H9 (cell line): ENCODE measurements around the gene CCDC69. TPM values are rescaled to one million over a fixed set of nuclear protein-coding genes. Genes with fewer than 3 reads are reported as not detected.

ENCODE experiments used
- DNase-seq: peaks from one replicate; pipeline ENCODE4 v3.0.0-alpha.2; 2017
- H2AFZ ChIP-seq: one replicate; pipeline ENCODE4 v1.6.1; 2013; ENCODE audit warnings: mild to moderate bottlenecking, low read length, control low read depth, moderate library complexity
- H2AK5ac ChIP-seq: 2 replicates; pipeline ENCODE4 v1.6.1; 2013; ENCODE audit warnings: low read length, control low read depth, mixed read lengths; ENCODE audit not compliant: insufficient read length
- H2BK120ac ChIP-seq: one replicate; pipeline ENCODE4 v1.6.1; 2013; ENCODE audit warnings: low read depth, mild to moderate bottlenecking, low read length, control low read depth, inconsistent platforms; ENCODE audit not compliant: poor library complexity, severe bottlenecking
- H2BK12ac ChIP-seq: 2 replicates; pipeline ENCODE4 v1.6.1; 2013; ENCODE audit warnings: low read length, control low read depth, mixed read lengths, low read depth; ENCODE audit not compliant: insufficient read length
- H2BK15ac ChIP-seq: 2 replicates; pipeline ENCODE4 v1.6.1; 2013; ENCODE audit warnings: low read depth, low read length, control low read depth
- H2BK20ac ChIP-seq: one replicate; pipeline ENCODE4 v1.6.1; 2013; ENCODE audit warnings: low read depth, mild to moderate bottlenecking, low read length, control low read depth, inconsistent platforms; ENCODE audit not compliant: poor library complexity, severe bottlenecking
- H2BK5ac ChIP-seq: 2 replicates; pipeline ENCODE4 v1.6.1; 2013; ENCODE audit warnings: low read length, control low read depth, mixed read lengths; ENCODE audit not compliant: insufficient read length
- H3K14ac ChIP-seq: 2 replicates; pipeline ENCODE4 v1.6.1; 2013; ENCODE audit warnings: low read length, control low read depth; ENCODE audit not compliant: insufficient read depth
- H3K18ac ChIP-seq: 2 replicates; pipeline ENCODE4 v1.6.1; 2013; ENCODE audit warnings: low read depth, mild to moderate bottlenecking, mixed read lengths, low read length, control low read depth; ENCODE audit not compliant: insufficient read length
- H3K23ac ChIP-seq: 2 replicates; pipeline ENCODE4 v1.6.1; 2013; ENCODE audit warnings: low read length, control low read depth, mixed read lengths, low read depth; ENCODE audit not compliant: insufficient read length
- H3K23me2 ChIP-seq: 2 replicates; pipeline ENCODE4 v1.6.1; 2013; ENCODE audit warnings: low read depth, mild to moderate bottlenecking, mixed read lengths, low read length, control low read depth; ENCODE audit not compliant: insufficient read length, poor library complexity, severe bottlenecking
- H3K27ac ChIP-seq: 2 replicates; pipeline ENCODE4 v1.5.1; 2013; ENCODE audit warnings: low read length, control low read depth, mixed read lengths, low read depth; ENCODE audit not compliant: insufficient read length
- H3K27me3 ChIP-seq: 2 replicates; pipeline ENCODE4 v1.6.1; 2013; ENCODE audit warnings: low read length, control low read depth, inconsistent platforms; ENCODE audit not compliant: insufficient read depth
- H3K4ac ChIP-seq: 2 replicates; pipeline ENCODE4 v1.6.1; 2013; ENCODE audit warnings: low read depth, mild to moderate bottlenecking, control low read depth, inconsistent platforms, low read length, moderate library complexity
- H3K4me1 ChIP-seq: 2 replicates; pipeline ENCODE4 v1.6.1; 2013; ENCODE audit warnings: low read length, control low read depth, inconsistent platforms; ENCODE audit not compliant: insufficient read depth
- H3K4me2 ChIP-seq: 2 replicates; pipeline ENCODE4 v1.6.1; 2013; ENCODE audit warnings: low read length, control low read depth, mixed read lengths; ENCODE audit not compliant: insufficient read length, insufficient read depth
- H3K56ac ChIP-seq: 2 replicates; pipeline ENCODE4 v1.6.1; 2013; ENCODE audit warnings: low read depth, mild to moderate bottlenecking, mixed read lengths, low read length, control low read depth; ENCODE audit not compliant: insufficient read length
- H3K79me1 ChIP-seq: 2 replicates; pipeline ENCODE4 v1.6.1; 2013; ENCODE audit warnings: low read depth, mild to moderate bottlenecking, moderate library complexity, low read length, control low read depth, inconsistent platforms; ENCODE audit not compliant: insufficient read depth, poor library complexity, severe bottlenecking
- H3K79me2 ChIP-seq: 2 replicates; pipeline ENCODE4 v1.6.1; 2013; ENCODE audit warnings: low read length, control low read depth, inconsistent platforms; ENCODE audit not compliant: insufficient read depth
- H3K9ac ChIP-seq: 2 replicates; pipeline ENCODE4 v1.6.1; 2013; ENCODE audit warnings: low read length, control low read depth, mixed read lengths; ENCODE audit not compliant: insufficient read length; ENCODE audit errors: extremely low read depth
- H3K9me3 ChIP-seq: one replicate; pipeline ENCODE4 v1.6.1; 2013; ENCODE audit warnings: low read depth, low read length, inconsistent platforms; ENCODE audit not compliant: control insufficient read depth
- H3T11ph ChIP-seq: one replicate; pipeline ENCODE4 v1.6.1; 2013; ENCODE audit warnings: mild to moderate bottlenecking, low read length, control low read depth, inconsistent platforms
- H4K20me1 ChIP-seq: one replicate; pipeline ENCODE4 v1.6.1; 2013; ENCODE audit not compliant: control insufficient read depth, insufficient read length, insufficient read depth
- H4K5ac ChIP-seq: 2 replicates; pipeline ENCODE4 v1.6.1; 2013; ENCODE audit warnings: low read depth, mild to moderate bottlenecking, mixed read lengths, low read length, control low read depth; ENCODE audit not compliant: insufficient read length
- H4K8ac ChIP-seq: replicated peaks from 2 replicates; pipeline ENCODE4 v1.6.1; 2013; ENCODE audit warnings: low read length, control low read depth, mixed read lengths, low read depth; ENCODE audit not compliant: insufficient read length
- H4K91ac ChIP-seq: 2 replicates; pipeline ENCODE4 v1.6.1; 2013; ENCODE audit warnings: low read depth, mild to moderate bottlenecking, moderate library complexity, mixed read lengths, low read length, control low read depth; ENCODE audit not compliant: insufficient read length
- H3K27ac Mint-ChIP-seq, 3 experiments: 2 replicates in 2 of 3; 3 replicates in 1 of 3; pipeline ENCODE4 v1.8.0; 2020 to 2021; ENCODE audit warnings: mixed read lengths in 3 of 3, mild to moderate bottlenecking in 1 of 3, moderate library complexity in 1 of 3
- H3K27me3 Mint-ChIP-seq: 2 replicates; pipeline ENCODE4 v1.8.0; 2021; ENCODE audit warnings: low read depth, mild to moderate bottlenecking, moderate library complexity, mixed read lengths
- H3K36me3 Mint-ChIP-seq, 3 experiments: 2 replicates in 2 of 3; 3 replicates in 1 of 3; pipeline ENCODE4 v1.8.0; 2020 to 2021; ENCODE audit warnings: low read depth in 3 of 3, mixed read lengths in 3 of 3; ENCODE audit not compliant: insufficient read depth in 1 of 3
- H3K4me1 Mint-ChIP-seq, 2 experiments: 2 replicates each; pipeline ENCODE4 v1.8.0; 2020; ENCODE audit warnings: mixed read lengths in 2 of 2
- H3K4me3 Mint-ChIP-seq, 2 experiments: 2 replicates in 1 of 2; 3 replicates in 1 of 2; pipeline ENCODE4 v1.8.0; 2020 to 2021; ENCODE audit warnings: mild to moderate bottlenecking in 2 of 2, mixed read lengths in 2 of 2, moderate library complexity in 1 of 2
- H3K9me3 Mint-ChIP-seq, 2 experiments: 2 replicates in 1 of 2; 3 replicates in 1 of 2; pipeline ENCODE4 v1.8.0; 2020; ENCODE audit warnings: mild to moderate bottlenecking in 2 of 2, mixed read lengths in 2 of 2, moderate library complexity in 1 of 2
- CTCF ChIP-seq: fragments of 200-600 bp; sonication (generic); conservative IDR thresholded peaks from 3 replicates; pipeline ENCODE4 v1.8.0; 2021; ENCODE audit warnings: antibody characterized with exemption, mild to moderate bottlenecking
- WGBS: extraction: QIAGEN DNeasy Blood & Tissue Kit; methylation state at CpG from one replicate; pipeline ENCODE4 v1.1.7; 2013; ENCODE audit warnings: missing lambda C conversion rate, low lambda C conversion rate, mixed read lengths; ENCODE audit not compliant: insufficient read length; ENCODE audit errors: extremely low coverage; 5-methylcytosine and 5-hydroxymethylcytosine counted together
- total RNA-seq: library from RNA; stranded (reverse); gene quantifications from 2 replicates; pipeline ENCODE4 v1.2.1, GENCODE V29; 2021

CCDC69 gene
- total RNA-seq, 1 experiment from 2014 or later = 5.3 TPM

DNA sequence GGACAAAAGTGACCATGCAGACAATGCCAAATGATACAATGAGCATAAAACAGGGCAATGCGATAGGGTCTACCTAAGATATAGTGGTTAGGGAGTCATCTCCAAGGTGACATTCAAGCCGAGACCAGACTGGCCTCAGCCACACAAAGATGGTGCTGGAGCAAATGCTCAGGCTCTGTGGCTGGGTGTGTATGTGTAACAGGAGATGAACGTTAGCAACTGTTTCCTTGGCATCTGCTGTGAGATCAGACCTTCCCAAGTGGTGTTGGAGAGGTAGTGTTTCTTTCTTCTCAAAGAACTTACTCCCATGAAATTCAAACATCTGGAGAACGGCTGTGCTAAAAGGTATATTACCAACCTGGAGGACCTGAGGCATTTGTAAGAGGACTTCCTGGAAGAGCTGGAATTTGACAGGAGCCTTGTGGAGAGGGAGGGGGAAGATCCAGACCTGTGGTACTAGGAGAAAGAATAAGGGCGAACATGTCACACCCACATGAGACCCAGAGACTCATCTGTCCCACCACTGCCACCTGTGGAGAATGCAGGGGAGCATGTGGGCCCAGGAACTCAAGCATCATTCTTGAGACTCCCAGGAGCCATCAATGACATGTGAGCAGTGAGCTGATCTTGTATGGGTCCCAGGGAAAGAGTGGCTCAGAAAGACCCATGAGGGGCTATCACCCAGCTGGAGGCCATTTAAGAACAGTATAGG is 45.0 kb downstream of the CCDC69 start:
- H3K27ac Mint-ChIP-seq = peak overlapping the region in 1 of 3 experiments; percentile 61; a peak in 2 of 7 replicates
- no peaks in the 10 kb centered on the region for H3K36me3 Mint-ChIP-seq
- no peak overlapping the region for H3T11ph ChIP-seq
- no peaks in the 10 kb centered on the region for H3K23me2 ChIP-seq
- H3K4me3 Mint-ChIP-seq = no peak overlapping the region
- no peak overlapping the region for H2BK20ac ChIP-seq
- no peak overlapping the region for H3K4me2 ChIP-seq
- TF ChIP-seq CTCF = no peak
- H3K79me2 ChIP-seq = no peaks in the 10 kb centered on the region
- H4K5ac ChIP-seq = no peak overlapping the region
- H3K9me3 ChIP-seq = no peaks in the 10 kb centered on the region
- H3K18ac ChIP-seq = no peak overlapping the region
- no peak overlapping the region for H2AK5ac ChIP-seq
- H2BK12ac ChIP-seq = no peak overlapping the region
- no peak overlapping the region for H2BK5ac ChIP-seq
- no peaks in the 10 kb centered on the region for H3K4me1 ChIP-seq
- H3K79me1 ChIP-seq = no peaks in the 10 kb centered on the region
- WGBS = no CpG with 5 or more reads among the region's 5 CpGs
- no peak overlapping the region for H4K8ac ChIP-seq
- H4K20me1 ChIP-seq = no peaks in the 10 kb centered on the region
- no peak overlapping the region for H3K9ac ChIP-seq
- no peak overlapping the region for H3K56ac ChIP-seq
- no peaks in the 10 kb centered on the region for H3K9me3 Mint-ChIP-seq
- peaks cover 5% of the 10 kb centered on the region; the same call in 1 of the 2 replicates for H3K27me3 Mint-ChIP-seq
- no peak overlapping the region for H3K4ac ChIP-seq
- H3K27me3 ChIP-seq = no peaks in the 10 kb centered on the region
- H3K14ac ChIP-seq = no peak overlapping the region
- DNase-seq = no peak
- H3K4me1 Mint-ChIP-seq = peaks cover 7 to 9% of the 10 kb centered on the region in 2 experiments
- H2BK15ac ChIP-seq = no peak overlapping the region
- no peak overlapping the region for H3K27ac ChIP-seq
- H3K23ac ChIP-seq = no peak overlapping the region
- H2AFZ ChIP-seq = no peak overlapping the region
- no peak overlapping the region for H4K91ac ChIP-seq
- no peak overlapping the region for H2BK120ac ChIP-seq
